ENCODE results near the gene AMOTL2. TPM values are rescaled to one million over a fixed set of nuclear protein-coding genes. Genes with fewer than 3 reads are reported as not detected.

The AMOTL2 gene
- polyA plus RNA-seq, 1 of the 3 experiments (the other 2 are of a cell fraction), result 185 TPM

DNA sequence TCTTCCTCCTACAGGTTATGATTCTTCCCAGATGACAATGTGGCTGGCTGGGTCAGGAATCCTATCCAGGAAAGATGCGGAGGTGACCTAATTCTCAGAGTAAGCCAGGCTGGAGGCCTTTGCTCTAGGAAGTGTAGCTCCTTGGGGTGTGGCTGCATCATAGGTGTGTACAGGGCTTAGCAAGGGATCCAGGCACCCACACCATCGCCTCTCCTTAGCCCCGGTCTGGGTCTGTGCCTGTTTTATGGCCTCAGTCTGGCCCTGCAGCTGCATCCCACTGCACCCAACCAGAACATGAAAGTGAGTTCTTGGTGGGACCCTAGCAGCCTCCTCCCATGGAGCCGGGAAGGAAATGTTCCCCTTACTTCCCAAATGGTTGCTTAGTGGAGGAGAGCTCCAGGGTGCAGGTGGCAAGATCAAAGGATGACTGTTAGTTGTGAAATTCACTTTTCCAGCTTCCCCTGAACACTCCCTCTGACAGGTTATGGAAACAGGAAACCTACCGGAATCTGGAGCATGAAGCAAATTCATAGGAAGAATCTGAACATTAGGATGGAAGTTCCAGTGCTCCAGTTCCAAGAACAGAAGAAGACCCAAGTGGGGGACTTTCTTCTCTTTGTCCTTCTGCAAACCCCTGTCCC, 2.7 kb upstream of the AMOTL2 start:
- peaks cover 7 to 10% of the 10 kb centered on the region in 2 experiments; a peak in 3 of 4 replicates for H3K4me1 ChIP-seq (ENCODE audit: control insufficient read depth in 1 of 2, insufficient read depth in 2 of 2, low read depth in 1 of 2, low read length in 1 of 2)
- H4K20me1 ChIP-seq (ENCODE audit: insufficient read depth), result peaks cover 16% of the 10 kb centered on the region
- no peak overlapping the region for H3K4me2 ChIP-seq
- ChIA-PET POLR2A (interaction anchor here (1.3 kb wide), 1 partner anchor 12 kb away, joined by 3 read pairs; no protein-coding TSS in a partner anchor), CTCF (interaction anchor here (1.0 to 1.7 kb wide), 3 partner anchors 13 to 68 kb away, joined by 3 to 6 read pairs (median 3); no protein-coding TSS in a partner anchor)
- no peak for DNase-seq
- H3K27ac ChIP-seq (ENCODE audit: low read depth in 2 of 2, low read length in 1 of 2), result no peak overlapping the region
- no peak overlapping the region for H3K9ac ChIP-seq
- peaks cover 1 to 6% of the 10 kb centered on the region in 2 experiments for H3K36me3 ChIP-seq (replicated peaks in 1 of 2; ENCODE audit: control insufficient read depth in 1 of 2, insufficient read depth in 2 of 2, low read length in 1 of 2)
- H3K9me2 ChIP-seq, result no peaks in the 10 kb centered on the region
- peaks cover 29% of the 10 kb centered on the region for H3K79me2 ChIP-seq (ENCODE audit: insufficient read depth)
- WGBS (ENCODE audit: low lambda C conversion rate), result 91% methylated on average over 5 of the region's 5 CpGs
- no peaks in the 10 kb centered on the region for H3K27me3 ChIP-seq (ENCODE audit: insufficient read depth)
- no peak overlapping the region for H2AFZ ChIP-seq (ENCODE audit: low read depth)
- no peak overlapping the region for H3K4me3 ChIP-seq (ENCODE audit: low read depth in 2 of 2, low read length in 1 of 2)
- H3K9me3 ChIP-seq, result no peaks in the 10 kb centered on the region
- H3F3A ChIP-seq (replicated peaks; ENCODE audit: insufficient read depth), result peaks cover 4% of the 10 kb centered on the region
- TF ChIP-seq POLR2AphosphoS5 (IDR thresholded peaks at IDR 0.05; ENCODE audit: low read depth, low read length), result no peak
- no peak for TF ChIP-seq FOXJ3 (CRISPR knock-in tag; IDR thresholded peaks at IDR 0.05)
- TF ChIP-seq ELF1 (IDR thresholded peaks at IDR 0.05), result no peak
- TF ChIP-seq FOXM1 (IDR thresholded peaks at IDR 0.05; ENCODE audit: low read depth), result no peak
- no peak for TF ChIP-seq TCF12 (IDR thresholded peaks at IDR 0.05)

DNA sequence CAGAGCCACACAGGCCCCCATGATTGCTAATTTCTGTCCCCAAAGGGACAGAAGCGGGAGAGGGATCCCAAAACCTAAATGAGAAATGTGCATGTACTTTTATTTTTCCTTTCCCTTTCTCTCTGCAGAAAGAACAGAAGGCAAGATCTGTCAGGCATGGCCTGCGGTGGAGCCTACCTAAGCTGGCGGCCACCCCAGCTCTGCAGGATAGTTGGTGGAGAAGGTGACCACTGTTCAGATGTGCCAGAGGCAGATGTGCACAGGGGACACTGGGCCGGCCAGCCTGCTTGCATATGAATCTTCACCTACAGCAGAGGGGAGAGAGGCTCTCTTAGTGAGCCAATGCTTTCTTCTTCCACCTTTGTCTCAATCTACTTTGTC, 2.1 kb upstream of the AMOTL2 start:
- Histone ChIP-seq H3K4me3 (ENCODE audit: low read depth in 2 of 2, low read length in 1 of 2) (no peak overlapping the region), H4K20me1 (ENCODE audit: insufficient read depth) (peaks cover 21% of the 10 kb centered on the region), H3K9me3 (no peaks in the 10 kb centered on the region), H3K9ac (no peak overlapping the region), H3K9me2 (no peaks in the 10 kb centered on the region), H3K36me3 (replicated peaks in 1 of 2; ENCODE audit: control insufficient read depth in 1 of 2, insufficient read depth in 2 of 2, low read length in 1 of 2) (peaks cover 3 to 11% of the 10 kb centered on the region in 2 experiments), H3K79me2 (ENCODE audit: insufficient read depth) (peaks cover 34% of the 10 kb centered on the region), H2AFZ (ENCODE audit: low read depth) (no peak overlapping the region), H3F3A (replicated peaks; ENCODE audit: insufficient read depth) (peaks cover 7% of the 10 kb centered on the region), H3K27ac (ENCODE audit: low read depth in 2 of 2, low read length in 1 of 2) (no peak overlapping the region), H3K27me3 (ENCODE audit: insufficient read depth) (no peaks in the 10 kb centered on the region), H3K4me1 (ENCODE audit: control insufficient read depth in 1 of 2, insufficient read depth in 2 of 2, low read depth in 1 of 2, low read length in 1 of 2) (peaks cover 11 to 13% of the 10 kb centered on the region in 2 experiments; a peak in 3 of 4 replicates), H3K4me2 (no peak overlapping the region)
- WGBS (ENCODE audit: low lambda C conversion rate), result 84% methylated on average over 4 of the region's 4 CpGs
- POLR2A ChIA-PET, result no interaction called here
- DNase-seq, result no peak
- TF ChIP-seq, protein P1, sequence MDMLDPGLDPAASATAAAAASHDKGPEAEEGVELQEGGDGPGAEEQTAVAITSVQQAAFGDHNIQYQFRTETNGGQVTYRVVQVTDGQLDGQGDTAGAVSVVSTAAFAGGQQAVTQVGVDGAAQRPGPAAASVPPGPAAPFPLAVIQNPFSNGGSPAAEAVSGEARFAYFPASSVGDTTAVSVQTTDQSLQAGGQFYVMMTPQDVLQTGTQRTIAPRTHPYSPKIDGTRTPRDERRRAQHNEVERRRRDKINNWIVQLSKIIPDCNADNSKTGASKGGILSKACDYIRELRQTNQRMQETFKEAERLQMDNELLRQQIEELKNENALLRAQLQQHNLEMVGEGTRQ (IDR thresholded peaks at IDR 0.05; ENCODE audit: borderline replicate concordance, low read depth, low read length), result no peak
- TF ChIP-seq FOXM1 (IDR thresholded peaks at IDR 0.05; ENCODE audit: low read depth), result no peak
- TF ChIP-seq FOXJ3 (CRISPR knock-in tag; IDR thresholded peaks at IDR 0.05), result no peak
- TF ChIP-seq MXI1 (IDR thresholded peaks at IDR 0.05; ENCODE audit: low read depth, low read length), result no peak
- no peak for TF ChIP-seq EP300 (IDR thresholded peaks at IDR 0.05; ENCODE audit: borderline replicate concordance in 1 of 2, low read depth in 1 of 2, low read length in 1 of 2)
- TF ChIP-seq TEAD4 (IDR thresholded peaks at IDR 0.05; ENCODE audit: borderline replicate concordance, insufficient read depth), result no peak
- no peak for TF ChIP-seq EZH2phosphoT487 (IDR thresholded peaks at IDR 0.05; ENCODE audit: borderline replicate concordance, low read depth)
- TF ChIP-seq MEF2A (IDR thresholded peaks at IDR 0.05; ENCODE audit: borderline replicate concordance, low read depth), result no peak
- no peak for TF ChIP-seq JUND (IDR thresholded peaks at IDR 0.05)
- TF ChIP-seq TAF1 (IDR thresholded peaks at IDR 0.05; ENCODE audit: borderline replicate concordance, low read depth, low read length), result no peak
- no peak for TF ChIP-seq SIN3A (IDR thresholded peaks at IDR 0.05; ENCODE audit: borderline replicate concordance, low read depth, low read length)
- TF ChIP-seq RFX5 (IDR thresholded peaks at IDR 0.05; ENCODE audit: low read length), result no peak
- TF ChIP-seq ELF1 (IDR thresholded peaks at IDR 0.05), result no peak
- no peak for TF ChIP-seq RAD21 (IDR thresholded peaks at IDR 0.05; ENCODE audit: low read length)
- CTCF ChIA-PET, result interaction anchor here (1.0 to 1.7 kb wide), 3 partner anchors 12 to 68 kb away, joined by 3 to 6 read pairs (median 3); no protein-coding TSS in a partner anchor

Data from SK-N-SH (cell line).